Measurements from ENCODE around the gene KIF1B.

The KIF1B gene

DNA sequence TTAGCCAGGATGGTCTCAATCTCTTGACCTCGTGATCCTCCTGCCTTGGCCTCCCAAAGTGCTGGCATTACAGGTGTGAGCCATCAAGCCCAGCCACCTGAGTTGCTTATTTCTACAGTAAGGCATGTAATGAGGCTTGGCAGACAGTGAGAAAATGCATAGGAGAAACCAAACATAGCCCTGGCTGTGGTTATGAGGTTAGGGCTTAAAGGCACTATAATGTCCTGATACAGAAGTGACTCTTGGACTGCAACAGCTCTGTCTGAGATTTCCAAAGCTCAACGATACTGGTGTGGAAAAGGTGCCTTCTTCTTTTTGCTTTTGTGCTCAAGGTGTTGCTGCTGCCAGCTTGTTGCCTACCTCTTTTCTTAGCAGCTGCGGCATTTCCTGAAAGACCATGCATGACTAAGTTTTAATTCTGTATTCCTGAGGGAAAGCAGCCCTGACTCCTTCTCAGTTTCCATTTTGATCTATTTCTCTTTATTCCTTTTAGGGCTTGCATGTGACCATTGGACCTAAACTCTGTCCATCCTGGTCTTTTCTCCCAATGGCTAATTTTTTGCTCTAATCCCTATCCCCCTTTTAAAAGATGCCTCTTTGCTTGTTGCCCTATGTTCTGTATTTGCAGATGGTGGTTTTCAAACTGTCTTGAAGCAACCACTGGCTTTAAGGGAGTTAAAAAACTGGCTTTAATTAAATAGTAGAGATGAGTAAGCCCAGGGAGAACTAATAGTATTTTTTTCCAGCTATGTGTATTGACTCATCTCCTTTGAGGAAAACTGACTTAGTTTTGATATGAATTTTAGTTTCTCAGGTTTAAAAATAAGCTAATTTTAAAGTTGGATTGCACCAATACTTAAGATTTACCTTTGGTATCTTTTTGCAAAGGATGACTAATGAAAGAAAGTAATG, 70.3 kb downstream of the KIF1B start:
- no peak for DNase-seq

DNA sequence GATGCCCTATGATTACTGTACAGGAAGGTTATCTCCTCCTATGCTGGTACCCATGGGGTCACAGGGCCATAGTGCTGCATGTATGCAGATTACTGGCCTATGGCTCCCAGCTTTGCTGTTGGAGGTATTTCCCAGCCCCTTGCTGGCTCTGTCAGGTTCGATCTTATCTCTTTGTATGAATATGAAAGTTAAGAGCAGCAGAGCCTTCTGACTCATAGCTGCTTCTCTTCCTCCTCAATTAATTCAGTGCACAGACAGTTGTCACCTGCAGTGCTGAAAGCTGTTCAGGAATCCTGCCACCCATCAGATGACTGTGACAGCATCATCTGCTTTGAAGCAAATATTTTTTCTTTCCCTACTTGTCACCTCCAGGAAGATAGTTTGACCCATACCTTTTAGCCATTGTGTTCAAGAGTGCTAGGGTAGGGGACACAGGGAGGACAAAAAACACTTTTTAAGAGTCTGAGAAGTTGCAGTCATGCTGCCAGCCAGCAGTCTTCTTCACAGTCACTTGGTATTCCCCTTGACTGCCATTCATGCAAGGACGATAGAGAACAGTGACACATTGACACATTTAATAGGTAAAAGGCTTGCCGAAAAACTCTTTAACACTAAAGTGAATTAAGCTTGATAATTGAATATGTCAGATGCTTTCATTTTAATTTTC, 73.1 kb downstream of the KIF1B start:
- no peak for DNase-seq

DNA sequence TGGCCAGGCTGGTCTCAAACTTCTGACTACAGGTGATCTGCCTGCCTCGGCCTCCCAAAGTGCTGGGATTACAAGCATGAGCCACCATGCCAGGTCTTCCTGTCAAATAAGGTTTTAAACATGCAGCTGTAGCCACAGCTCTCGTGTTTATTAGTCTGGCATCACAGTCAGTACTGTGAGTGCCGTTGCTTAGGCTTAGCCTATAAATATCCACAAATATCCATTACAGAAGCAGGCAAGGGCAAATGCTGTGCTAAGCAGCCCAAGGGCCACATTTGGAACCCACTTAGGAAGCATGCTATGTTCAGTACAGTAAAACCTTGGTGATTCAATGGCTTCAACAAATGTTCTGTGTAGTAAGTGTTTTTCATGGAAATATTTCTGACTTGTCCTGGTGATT, 75.9 kb downstream of the KIF1B start:
- DNase-seq, result no peak

DNA sequence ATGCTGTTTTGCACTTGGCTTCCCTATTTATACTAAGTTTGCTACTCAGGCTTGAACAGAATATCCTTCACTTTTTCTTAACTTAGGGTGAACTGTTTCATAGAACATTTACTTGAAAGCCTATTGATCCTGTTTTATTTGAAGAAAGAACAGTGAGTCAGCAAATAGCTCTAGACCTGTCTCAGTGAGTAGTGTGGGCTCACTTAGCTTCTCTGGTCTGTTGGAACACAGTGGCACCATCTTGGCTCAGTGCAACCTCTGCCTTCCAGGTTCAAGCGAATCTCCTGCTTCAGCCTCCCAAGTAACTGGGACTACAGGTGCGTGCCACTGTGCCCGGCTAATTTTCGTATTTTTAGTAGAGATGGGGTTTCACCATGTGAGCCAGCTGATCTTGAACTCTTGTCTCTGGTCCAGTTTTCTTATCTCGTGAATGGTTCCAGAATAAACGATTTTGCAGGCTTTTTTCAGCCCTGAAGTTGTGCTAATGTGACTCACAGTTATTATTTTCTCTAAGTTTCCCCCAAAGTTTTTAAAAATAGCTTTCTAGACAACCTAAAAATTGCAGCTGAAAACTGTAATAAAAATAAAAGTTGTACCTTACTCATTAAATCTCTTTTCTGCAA, 76.8 kb downstream of the KIF1B start:
- no peak for DNase-seq

DNA sequence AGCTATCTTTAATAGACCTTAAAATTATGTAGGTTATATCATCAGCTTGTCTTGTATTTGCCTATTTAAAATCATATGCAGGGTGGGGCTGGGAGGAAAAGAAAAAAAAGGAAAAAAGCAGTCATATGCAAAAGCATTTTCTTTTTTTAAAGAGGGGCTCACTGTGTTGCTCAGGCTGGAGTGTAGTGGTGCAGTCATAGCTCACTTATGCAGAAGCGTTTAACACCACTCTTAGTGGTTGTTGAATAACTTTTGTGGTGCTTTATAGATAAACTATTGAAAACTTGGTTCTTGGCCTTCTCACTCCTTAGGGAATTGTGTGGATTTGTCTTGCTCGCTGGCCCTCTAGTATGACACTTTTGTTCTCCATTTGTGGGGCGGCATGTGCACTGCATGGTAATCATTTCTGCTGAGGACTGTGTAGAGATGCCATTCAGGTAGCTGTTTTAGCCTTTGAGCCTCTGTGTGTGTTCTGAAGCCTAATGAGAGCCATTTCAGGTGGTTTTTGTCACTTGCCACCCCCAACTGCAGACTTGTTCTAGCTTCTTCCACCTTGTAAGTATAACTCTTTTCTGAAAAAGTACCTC, 77.8 kb downstream of the KIF1B start:
- DNase-seq, result no peak

DNA sequence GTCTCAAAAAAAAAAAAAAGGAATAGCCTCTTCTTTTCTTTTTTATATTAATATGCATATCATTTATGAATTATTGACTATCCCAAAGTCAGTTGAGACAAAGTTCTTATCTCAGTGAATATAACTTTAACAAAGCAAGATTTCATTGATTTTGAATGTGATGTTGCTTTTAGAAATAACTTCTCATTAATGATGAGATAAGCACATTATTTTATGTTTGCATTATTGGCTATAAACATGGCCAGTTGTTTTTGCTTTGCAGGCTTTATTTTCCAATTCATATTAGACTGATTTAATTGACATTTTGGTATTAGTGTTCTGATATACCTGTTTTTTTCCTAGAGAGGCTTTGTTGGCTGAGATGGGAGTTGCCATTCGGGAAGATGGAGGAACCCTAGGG, 81.3 kb downstream of the KIF1B start:
- no peak for DNase-seq

DNA sequence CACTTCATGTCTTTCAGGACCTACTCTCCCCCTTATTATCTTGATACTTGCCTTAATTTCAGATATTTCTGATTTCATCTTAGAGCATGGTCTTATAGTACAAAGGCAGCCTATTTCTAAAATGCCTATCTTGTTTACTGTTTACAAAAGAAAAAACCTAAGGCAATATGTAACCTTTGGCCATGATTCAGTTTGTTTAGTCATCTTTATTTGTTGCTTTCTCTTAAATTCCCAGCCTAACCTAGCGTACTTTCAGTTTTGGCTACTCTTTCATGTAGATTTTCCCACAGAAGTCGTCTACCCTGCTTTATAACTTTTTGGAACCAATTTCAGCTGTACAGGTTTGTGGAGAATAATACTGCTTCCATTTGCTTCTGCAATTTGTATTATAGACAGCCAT, 81.8 kb downstream of the KIF1B start:
- no peak for DNase-seq

DNA sequence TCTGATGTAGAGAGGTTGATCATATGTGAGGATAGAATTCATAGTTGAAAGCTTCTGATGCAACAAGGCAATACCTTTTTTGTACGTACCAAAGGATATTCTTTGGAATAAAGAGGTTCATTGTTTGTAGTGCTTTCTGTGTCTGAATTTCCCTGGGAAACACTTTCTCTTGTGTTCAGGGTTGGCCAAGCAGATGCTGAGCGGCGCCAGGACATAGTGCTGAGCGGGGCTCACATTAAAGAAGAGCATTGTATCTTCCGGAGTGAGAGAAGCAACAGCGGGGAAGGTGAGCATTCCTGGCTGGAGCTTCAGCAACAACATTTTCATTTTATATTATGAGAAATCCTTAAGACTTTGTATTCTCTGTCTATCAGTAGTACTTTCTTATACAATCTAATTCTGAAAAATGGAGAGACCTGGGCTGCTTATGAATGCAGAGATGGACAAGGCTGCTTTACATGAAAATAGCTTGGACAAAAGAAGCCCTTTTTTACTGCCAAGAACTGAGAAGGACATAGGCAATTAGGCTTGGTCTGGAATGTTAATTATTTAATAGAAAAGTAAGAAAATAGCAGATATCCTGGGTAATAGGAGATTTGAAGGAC, 85.2 kb downstream of the KIF1B start:
- DNase-seq, result no peak

DNA sequence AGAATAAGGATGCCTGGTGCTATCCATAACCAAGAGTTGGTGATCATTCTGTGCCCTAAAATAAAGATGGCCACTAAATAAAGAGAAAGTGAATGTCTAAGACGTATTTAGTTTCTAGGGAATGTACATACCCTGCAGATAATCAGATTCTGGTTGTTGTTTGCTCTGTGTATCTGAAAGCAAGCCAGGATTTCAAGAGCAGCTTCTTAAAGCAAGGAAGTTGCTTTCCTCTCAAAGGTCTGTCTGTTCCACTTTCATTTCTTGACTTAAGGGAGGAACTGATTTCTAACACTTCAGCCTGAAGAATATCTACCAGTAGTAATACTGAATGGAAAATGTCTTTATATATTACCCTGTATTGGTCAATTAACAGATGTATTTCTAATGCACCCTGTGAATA, 88.8 kb downstream of the KIF1B start:
- no peak for DNase-seq

DNA sequence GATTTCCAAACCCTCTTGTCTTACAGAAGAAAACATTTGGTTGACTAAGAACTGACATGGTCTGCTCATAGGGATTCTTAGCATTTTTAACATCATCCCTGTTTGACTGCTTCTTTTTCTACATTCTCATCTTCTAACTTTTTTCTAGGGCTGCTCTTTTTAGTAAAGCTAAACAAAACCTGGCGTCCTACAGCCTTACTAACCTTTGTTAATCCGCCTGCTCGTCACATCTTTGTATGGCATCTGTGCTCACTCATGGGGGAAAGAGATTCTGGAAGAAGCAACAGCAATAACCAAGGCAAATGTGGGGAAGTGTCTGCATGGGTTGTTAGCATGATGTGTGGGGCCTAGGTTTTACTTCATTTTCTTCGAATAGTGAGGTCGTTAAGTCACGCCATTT, 92.0 kb downstream of the KIF1B start:
- no peak for DNase-seq

DNA sequence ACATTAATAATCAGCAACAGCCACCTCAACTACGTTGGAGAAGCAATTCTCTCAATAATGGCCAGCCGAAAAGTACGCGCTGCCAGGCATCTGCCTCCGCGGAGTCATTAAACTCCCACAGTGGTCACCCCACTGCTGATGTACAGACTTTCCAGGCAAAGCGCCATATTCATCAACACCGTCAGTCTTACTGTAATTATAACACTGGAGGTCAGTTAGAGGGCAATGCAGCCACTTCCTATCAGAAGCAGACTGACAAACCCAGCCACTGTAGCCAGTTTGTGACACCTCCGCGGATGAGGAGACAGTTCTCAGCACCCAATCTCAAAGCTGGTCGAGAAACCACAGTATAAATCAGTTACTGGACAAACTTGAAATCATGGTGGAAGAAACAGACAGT, 93.9 kb downstream of the KIF1B start:
- DNase-seq, result no peak

DNA sequence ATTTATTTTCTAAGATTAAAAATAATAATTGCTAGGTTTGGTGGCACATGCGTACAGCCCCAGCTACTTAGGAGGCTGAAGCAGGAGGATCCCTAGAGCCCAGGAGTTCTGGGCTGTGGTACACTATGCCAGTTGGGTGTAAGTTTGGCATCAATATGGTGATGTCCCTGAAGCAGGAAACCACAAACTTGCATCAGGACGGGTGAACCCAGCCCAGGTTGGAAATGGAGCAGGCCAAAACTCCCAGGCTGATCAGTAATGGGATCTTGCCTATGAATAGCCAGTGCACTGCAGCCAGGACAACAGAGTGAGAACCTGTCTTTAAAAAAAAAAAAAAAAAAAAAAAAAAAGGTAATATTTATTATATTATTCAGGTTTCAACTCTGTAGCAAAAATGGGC, 96.1 kb downstream of the KIF1B start:
- DNase-seq, result no peak

DNA sequence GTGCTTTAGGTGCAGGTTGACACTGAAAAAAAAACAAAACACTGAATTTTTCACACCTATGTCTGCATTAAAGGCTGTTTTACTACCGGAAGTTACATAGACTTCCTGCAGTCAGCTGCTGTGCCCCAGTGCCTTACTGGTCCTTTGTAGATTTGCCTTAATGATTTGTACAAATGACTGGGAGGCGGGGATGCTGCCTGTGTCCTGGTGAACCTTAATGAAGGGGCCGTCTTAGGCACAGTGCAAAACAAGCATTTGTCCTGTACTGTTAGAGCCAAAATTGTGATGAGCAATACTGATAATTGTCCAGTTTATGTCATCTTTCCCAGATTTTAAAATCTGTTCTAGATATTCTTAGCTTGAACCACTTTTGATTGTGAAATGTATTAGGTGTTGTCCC, 97.6 kb downstream of the KIF1B start:
- no peak for DNase-seq

DNA sequence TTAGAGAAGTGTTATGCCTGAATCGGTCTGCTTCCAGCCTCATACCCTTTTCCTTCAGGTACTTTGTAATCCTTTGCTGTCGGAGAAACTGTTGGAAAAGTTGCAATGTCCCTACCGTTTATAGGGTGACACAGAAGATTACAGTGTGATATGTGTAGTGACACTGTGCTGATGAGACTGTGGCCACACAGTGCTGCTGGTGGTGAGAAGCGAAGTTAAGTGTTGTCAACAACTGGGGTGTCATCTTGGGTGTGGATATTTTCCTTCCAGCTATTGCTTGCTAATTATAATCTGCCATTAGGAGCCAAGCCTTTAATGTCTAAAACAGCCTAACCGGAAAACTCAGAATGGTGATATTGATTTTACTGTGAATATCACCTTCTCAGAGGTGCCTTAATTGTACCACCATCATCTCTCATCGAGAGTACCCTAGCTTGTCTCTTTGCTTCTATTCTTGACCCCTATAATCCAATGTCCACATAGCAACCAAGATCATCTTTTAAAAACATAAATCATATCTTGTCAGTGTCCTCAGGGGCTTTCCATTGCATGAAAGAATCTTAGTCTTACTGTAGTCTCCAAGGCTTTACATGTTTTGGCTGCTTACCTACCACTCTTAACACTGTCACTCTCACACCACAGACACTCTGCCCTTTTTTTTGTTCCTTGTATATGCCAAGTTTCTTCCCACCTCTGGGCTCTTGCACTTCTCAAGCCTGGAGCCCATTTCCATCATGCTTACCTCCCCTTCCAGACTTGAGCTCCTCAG, 99.1 kb downstream of the KIF1B start:
- DNase-seq, result no peak

DNA sequence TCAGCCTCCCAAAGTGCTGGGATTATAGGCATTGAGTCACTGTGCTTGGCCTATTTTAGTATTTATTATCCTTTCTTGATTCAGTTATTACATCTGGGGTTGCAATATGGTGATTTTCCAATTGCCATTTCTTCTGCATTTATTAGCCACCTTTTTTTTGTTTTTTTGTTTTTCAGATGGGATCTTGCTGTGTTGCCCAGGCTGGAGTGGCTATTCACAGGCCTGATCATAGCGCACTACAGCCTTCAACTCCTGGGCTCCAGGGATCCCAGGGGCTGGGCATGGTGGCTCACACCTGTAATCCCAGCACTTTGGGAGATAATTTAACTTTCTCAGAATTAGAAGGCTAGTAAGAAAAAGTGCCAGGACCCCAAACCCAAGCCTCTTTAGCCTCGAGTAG, 106.4 kb downstream of the KIF1B start:
- DNase-seq, result no peak

DNA sequence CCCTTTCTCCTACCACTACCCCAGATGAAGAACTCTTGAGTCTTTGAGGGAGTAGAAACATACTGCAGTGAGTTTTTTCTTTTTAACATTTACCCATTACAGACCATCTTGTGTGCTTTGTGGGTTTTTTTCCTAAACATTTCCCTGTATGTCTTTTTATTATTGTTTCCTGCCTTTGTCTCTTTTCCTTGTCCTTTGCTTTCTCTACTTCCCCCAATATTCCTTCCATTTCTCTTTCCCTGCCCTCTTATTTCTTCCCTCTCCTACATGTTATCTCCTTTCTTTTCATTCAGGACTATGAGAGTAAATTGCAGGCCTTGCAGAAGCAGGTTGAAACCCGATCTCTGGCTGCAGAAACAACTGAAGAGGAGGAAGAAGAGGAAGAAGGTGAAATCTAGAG, 109.4 kb downstream of the KIF1B start:
- DNase-seq, result no peak

DNA sequence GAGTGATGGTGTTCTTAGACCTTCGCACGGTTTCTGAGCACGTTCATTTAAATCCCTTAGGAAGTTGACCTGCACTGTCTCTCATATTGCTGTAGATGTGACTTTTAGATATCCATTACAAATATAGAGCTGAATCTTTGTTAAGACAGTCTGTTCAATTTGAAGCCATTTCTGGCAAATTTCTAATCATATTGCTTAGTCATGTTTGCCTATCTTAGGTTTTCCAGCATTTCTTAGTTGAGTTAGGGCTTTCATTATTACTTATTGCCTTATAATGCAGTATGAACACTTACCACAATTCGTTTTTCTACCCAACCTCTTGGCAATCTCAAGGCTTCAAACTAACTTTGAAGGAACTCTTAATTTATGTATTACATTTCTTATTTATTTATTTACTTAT, 110.0 kb downstream of the KIF1B start:
- DNase-seq, result no peak

DNA sequence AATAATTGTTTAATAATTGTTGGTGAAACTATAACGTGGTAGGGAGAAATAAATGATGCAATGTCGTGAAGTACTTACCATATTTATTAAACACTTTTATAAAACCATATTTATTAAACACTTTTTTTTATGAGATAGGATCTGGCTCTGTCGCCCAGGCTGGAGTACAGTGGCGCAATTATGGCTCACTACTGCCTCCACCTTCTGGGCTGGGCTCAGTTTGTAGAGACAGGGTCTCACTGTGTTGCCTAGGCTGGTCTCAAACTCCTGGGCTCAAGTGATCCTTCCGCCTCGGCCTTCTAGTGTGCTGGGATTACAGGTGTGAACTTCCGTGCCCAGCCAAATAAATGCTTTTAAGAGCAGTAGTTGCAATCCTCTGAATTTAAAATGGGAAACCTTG, 112.5 kb downstream of the KIF1B start:
- DNase-seq, result no peak

DNA sequence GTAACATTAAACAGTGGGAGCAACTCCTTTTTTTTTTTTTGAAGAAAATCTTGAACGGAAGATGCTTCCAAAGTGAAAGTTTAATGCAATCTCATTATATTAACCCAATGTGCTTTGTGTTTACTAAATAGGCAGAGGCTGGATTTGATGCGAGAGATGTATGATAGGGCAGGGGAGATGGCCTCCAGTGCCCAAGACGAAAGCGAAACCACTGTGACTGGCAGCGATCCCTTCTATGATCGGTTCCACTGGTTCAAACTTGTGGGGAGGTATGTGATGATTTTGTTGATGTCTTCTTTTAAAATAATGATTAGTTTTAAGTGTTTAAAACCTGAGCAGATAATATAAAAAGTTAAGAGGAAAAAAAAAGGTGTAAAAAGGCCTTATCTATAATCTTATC, 114.3 kb downstream of the KIF1B start:
- DNase-seq, result no peak

DNA sequence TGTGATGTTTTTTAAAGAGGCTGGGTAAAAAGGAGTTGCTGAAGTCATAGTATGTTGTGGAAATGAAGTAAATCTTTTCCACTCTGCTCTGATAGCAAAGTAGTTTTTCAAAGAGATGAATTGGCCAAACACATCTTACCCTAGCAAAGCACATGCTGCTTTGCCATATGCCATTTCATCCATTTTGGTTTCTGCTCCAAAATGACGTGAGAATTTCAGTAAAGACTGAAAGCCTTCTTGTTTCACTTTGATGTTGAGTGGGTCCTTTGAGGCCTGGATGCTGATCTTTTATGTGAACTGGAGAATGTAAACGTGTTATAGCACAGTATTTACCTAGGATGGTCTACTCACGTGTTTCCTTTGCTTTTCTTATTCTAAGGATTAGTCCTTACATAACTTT, 115.2 kb downstream of the KIF1B start:
- no peak for DNase-seq

DNA sequence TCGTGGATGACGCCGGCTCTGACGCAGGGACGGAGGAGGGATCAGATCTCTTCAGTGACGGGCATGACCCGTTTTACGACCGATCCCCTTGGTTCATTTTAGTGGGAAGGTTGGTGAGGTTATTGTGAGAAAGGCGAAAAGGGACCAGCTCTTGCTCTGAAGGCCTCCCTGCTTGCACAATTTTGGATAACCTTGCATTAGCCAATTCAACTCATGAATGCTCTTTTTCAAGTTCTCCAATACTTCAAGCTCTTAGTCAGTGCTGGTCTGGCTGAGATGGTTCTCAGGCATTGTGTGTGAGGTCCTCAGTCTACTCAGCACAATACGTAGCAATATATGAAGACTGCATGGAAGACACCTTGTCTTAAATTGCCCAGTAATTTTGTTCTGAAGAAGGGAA, 115.9 kb downstream of the KIF1B start:
- DNase-seq, result no peak

DNA sequence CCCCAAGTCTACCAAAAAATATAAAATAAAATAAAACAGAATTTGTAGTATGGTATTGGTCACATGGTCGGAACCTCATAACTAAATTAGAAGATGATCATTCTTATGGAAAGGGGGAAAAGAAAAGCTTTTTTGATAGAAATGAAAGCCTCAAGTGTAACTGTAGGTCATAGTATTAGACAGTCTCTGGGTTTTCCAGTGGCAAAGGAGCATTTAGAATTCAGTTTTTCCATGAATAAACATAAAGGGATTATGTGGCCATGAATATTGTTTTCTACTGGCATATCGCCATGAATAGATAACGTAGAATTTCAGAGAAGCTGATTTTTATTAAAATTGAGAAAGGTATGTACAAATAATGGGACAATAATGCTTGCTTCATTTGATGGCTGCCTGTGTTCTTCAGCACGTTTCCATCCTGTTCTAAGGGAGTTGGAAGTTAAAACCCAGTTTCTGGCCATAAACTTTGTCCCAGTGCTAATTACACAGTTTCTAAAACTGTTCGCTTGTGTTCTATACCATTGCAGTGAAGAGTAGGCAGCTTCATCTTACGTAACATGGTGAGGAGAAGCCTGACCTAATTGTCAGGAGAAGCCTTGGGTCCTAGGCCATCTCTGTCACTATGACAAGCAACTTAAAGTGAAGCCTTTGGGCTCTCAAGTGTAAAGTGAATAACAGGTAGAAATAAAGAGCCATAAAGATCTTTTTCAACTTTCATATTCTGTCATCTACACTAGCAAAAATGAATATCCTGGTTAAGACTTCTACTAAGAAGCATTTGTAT, 118.0 kb downstream of the KIF1B start:
- no peak for DNase-seq

All from left hindlimb (tissue), 1 donor.